IPS DF 4.7 (cell line): ENCODE results near the gene TFCP2L1.

Experiments used
- DNase-seq: peaks from one replicate; pipeline ENCODE4 v3.0.0-alpha.2; 2013; ENCODE audit warnings: low spot score; ENCODE audit errors: extremely low read depth

TFCP2L1 gene

DNA sequence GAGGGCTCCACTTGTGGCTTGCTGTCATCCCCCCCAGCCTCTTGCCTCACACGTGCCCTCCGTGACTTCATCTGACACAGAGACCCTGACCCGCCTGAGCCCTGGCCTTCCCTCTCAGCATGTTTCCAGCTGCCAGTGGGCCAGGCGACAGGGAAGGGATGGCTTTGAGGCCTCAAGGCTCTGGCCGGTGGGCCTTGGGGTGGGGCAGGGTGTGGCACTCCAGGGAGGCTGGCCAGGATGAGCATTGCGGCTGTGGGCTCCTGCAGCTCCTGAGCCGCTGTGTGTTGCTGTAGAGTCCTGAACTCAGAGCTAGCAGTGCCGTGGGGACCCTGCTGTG is 85.0 kb downstream of the TFCP2L1 start:
- no peak for DNase-seq

DNA sequence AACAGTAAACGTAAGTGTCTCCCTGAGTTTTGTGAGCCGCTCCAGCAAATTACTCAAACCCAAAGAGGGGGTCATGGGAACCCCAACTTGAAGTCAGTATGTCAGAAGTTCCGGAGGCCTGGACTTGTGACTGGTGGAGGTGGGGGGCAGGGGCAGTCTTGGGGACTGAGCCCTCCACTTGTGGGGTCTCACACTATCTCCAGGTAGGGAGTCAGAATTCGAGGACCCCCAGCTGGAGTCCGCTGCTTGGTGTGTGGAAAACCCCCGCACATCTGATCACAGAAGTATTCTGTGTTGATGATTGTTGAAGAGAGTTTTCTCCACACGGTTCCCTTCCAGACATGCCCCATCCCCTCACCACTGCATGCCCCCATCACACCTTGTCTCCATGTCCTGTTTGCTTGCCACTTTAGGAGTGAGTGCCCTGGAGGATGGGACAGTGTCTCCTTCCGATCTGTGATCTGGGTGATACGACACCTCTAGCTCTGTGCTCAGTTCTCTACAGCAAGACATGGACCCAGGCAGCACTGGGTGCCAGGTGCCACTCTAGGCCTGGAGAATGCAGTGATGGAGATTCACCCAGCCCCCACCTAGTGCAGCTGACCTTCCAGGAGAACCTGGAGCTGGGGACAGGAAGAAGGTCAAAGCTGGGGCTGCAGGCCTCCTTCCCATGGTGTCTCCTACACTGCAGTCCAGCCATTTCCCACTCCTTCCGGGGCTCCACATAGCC is 85.6 kb downstream of the TFCP2L1 start:
- DNase-seq = no peak

DNA sequence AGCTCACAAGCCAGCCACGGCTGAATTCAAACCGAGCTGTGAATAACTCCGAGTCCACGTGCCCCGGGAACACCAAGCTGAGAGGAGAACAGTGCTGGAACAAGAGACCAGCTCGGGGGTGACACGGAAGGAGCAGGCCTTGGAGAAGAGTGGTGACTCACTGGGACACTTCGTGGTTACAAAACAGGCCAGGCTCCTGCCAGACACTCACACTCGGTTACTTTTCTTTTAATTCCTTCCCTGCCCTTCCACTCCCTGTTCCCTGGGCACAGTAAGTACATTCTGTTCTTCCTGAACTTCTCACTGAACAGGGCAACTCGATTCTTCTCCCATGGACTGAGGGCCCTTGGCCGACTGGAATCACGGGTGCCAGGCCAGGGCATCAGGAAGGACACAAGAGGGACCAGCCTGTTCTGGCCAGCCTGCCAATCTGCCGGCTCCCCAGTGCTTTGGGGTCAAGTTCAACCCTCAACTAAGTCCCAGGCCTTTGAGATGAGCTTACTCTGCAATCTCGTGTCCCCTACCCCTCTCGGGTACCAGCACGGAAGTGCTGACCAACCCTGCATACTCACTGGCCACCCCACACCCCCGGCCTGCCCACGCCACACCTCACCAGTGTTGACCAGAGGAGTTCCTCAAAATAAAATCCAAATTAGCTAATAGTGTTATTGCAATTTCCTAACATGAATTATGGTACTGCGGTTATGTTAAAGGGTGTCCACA is 87.5 kb downstream of the TFCP2L1 start:
- no peak for DNase-seq

DNA sequence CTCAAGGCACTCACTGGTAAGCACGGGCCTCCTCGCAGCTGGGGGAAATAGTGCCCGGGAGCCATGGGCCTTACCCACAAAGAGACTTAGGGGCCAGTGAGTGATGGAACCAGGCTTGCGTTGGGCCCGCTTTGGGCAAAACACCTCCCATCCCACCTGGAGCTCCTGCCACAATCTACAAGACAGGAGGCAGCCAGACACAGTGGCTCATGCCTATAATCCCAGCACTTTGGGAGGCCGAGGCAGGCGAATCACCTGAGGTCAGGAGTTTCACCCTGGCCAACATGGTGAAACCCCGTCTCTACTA is 88.2 kb downstream of the TFCP2L1 start:
- no peak for DNase-seq

DNA sequence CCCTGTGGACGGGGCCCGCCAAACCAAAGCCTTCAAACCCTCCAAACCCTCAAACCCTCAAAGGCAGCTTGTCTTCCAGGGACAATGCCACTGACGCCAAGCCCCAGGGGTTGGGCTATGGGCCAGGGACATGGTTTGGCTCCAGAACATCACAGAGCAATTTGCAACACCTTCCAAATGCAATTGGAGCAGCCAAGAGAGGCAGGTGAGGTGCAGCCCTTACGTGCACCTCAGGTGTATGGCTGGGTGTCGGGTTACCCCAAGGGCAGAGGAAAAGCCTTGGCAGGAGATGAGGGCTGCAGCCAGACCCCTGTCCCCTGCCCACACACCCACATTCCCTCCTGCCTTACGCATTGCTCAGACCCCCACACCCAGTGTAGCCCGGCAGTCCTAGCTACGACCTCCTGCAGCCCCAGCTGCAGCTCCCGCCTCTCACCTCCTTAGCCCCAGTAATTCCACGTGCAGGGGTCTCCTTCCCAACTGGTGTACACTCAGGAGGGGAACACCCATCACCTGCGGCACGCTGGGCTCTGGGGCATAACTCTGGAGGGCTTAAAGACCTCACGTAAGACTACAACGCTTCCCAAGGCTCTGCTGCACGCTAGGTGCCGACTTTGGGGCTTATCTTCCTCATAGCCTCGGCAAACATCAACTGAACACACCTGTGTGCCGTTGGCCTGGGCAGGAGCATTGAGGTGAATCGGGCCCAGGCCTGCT is 88.7 kb downstream of the TFCP2L1 start:
- no peak for DNase-seq

DNA sequence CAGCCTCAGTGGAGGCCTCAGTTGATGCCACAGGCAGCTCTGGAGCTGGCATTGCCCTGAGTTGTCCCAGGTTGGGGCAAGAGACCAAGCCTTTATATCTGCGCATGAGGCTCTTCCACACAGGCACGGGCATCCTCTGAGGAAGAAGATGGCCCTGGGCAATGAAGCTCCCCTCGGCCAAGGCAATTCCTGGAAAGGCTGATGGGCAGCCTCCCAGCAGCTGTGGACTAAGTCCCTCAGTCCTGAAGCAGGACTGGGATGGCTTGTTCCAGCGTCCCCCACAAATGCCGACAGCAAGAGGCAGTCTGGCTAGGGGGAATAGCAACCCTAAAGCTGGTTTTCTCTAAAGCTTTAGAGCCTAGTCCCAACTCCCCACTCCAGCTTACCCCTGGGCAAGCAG is 90.0 kb downstream of the TFCP2L1 start:
- DNase-seq = no peak

DNA sequence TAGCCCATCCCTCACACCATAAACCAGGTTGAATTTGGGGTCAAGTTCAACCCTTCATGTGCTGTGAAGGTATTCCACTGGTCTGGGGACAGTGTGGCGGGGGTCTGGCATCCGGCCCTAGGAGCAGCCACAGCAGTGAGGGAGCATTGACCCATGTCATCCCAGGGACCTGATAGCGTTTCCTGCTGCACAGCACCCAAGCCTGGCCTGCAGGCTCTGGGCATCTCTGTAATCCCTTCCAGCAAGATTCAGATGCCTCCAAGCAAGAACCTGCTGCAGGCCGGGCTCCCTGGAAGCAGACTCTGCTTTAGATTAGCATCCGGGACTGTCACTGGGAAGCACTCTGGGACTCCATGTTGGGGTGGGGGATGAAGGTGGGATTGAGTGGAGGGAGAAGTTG is 90.4 kb downstream of the TFCP2L1 start:
- no peak for DNase-seq

DNA sequence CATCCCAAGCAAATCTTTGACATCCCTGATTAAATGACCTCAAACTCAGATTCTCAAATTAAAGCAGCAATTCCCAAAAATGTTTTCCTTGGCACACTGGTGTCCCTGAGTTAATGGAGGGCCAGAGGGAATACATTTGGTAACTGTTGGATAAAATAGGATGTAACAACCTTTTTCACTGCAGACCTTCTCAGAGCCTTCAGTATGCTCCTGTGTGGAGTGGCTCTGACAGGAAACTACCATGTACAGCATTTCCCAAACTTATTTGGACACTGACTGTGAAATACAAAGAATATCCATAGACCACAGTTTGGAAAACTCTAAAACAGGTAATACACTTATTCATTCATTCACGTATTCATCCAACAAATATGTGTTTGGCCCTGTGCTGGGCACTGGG is 91.8 kb downstream of the TFCP2L1 start:
- no peak for DNase-seq

DNA sequence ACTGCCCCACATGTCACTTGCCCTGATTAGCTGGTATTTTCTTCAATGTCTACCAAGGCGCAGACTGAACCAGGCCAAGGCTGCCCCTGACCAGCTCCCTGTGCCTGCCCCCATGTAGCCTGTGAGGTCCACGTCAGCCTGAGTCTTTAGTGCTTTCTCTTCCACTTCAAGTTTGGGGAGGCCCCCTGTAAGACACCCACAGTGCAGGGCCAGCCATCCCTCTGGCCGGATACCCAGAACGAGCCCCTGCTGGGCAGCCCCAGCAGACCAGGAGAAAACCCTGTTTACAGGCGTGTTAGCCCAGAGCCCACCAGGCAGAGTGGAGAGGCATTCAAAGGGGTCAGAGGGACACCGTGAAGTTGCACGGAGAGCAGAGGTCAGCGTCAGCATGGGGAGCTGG is 92.4 kb downstream of the TFCP2L1 start:
- no peak for DNase-seq

DNA sequence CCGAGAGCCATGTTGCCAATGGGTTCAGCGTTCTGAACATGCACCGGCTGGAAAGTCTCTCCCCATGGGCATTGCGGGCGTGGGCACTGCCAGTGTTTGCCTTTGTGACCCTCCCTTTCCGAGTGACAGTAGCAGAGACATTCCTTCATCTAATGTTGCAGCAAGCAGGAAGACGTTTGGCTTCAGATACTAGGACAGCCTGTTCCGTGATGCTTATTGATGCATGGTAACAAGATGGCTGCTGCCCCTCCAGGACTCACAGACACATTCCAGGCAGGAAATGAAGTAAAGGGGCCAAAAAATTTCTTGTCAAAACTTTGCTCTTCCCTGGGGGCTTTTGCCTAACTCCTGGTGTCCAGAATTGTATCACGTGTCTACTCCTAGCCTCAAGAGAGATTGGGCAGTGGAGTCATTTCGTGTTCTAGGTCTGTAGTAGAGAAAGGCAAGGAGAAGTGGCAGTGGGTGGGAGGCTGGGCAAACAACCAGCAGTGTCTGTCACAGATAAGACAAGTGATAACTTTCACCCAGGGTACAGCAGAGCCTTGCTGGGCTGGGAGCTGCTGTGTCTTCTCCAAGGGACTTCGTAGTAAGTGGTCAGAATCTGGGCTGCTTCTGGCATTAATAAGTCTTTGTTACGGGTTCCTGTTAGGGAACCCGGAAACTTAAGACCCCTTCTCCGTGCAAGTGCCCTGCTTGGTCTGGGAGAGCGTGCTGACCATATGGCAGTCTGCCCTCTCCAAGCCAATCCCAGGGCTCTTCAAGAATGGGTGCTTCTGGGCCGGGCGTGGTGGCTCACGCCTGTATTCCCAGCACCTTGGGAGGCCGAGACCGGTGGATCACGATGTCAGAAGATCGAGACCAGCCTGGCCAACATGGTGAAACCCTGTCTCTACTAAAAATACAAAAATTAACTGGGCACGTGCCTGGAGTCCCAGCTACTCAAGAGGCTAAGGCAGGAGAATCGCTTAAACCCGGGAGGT is 93.5 kb downstream of the TFCP2L1 start:
- DNase-seq = no peak

DNA sequence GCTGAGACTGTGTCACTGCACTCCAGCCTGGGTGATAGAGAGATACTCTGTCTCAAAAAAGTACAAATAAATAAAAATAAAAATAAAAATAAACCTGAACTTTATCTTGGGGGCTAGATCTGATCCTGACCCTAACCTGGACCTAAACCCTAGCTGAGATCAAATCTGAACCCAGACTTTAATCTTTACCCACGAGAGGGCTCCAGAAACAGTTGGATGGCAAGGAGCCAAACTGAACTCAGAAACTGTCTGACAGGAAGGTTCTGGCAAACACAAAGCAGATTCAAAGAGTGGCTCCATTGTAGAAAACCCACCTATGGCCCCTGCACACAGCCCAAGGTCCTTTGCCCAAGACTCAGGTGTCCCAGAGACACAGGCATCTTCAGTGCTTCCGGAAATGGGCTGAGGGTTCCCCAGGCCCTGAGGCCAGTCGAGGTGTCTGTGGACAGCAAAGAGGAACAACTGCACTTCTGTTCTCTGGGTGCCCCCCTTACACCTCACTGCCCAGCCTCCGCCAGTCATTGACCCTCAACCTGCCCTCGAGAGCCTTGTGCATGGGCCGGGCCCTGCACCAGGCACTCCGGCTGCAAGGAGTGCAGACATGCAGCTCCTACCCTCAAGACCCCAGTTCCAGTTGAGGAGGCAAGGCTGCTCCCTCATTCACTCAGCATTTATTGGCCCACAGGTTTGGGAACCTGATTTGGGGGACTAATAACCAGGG is 95.2 kb downstream of the TFCP2L1 start:
- no peak for DNase-seq

DNA sequence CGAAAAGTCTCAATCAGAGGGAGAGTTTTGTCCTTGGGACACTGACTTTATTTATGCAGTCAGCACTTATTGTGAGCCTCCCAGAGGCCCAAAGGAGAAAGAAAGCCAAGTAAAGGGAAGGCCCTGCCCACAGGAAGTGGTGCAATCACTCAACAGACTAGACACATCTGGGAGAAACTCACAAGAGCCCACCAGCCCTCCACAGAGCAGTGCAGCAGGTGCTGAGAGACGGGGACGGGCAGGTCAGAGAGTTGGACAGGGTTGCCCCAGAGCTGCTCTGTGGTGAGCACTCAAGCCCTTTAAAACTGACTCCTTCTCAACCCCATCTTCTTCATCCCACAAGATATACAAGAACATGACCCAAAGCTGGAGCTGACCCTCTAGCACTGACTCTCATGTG is 96.0 kb downstream of the TFCP2L1 start:
- no peak for DNase-seq

DNA sequence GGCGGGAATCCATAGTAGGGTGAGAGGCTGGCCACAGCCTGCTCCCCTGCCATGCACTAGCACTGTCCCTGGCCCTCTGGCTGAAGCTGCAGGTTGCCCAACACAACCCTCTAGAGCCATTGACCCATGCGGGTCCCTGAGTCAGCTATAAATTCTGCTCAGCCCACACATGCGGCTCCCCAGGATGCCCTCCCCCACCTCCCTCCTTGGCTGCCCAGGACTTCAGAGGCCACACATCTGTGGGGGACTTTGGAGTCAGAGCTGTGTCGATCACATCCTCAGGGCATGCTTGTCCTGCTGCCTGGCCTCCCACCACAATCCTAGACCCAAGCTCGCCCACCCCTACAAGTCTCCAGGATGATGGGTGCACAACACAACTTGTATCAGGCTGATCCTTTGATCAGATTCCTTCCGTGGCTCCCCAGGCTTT is 97.0 kb downstream of the TFCP2L1 start:
- no peak for DNase-seq

DNA sequence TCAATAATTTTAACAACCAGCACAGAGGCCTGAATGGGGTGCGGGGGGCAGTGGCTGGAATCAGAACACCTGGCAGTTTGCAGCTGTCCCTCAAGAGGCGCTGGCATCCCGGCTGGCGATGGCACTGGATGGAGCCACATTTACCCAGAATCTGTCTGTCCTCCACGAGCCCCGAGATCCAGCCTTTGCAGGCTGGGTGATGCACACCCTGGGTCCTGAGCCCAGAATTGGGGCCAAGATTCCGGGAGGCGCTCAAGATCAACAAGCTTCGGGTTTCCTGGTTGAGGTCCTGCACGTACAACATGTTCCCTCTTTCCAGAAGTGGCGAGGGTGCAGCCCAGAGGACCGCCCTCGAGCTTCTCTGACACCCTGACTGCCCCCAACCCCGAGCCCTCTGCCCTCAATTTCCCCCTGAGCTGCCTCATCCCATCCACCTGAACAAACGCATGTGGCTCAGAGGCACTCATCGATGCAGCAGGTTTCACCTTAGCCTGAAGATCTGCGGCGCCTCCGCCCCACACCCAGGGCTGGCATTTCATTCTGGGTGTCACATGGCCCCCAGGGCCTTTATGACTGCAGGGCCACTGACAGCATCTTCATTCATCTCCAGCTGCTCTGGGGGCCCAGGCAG is 97.5 kb downstream of the TFCP2L1 start:
- no peak for DNase-seq

DNA sequence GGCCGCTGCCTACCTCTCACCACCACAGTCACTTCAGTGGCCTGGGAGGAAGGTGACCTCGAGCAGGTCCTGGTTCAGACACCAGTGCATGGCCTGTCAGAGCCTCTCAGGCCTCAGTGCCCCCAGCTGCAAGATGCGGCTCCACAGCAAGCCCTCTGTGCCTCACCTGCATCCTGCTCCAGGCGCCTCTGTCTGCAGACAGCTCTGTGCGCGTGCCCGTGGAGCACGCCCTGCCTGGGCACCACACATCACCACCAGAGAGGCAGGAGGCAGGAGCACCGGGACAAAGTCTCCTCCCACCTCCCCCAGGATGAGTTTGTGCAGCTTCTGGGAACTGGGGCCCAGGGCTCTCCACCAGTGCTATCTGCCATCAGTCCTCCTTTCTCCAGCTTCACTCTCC is 98.7 kb downstream of the TFCP2L1 start:
- DNase-seq = no peak

DNA sequence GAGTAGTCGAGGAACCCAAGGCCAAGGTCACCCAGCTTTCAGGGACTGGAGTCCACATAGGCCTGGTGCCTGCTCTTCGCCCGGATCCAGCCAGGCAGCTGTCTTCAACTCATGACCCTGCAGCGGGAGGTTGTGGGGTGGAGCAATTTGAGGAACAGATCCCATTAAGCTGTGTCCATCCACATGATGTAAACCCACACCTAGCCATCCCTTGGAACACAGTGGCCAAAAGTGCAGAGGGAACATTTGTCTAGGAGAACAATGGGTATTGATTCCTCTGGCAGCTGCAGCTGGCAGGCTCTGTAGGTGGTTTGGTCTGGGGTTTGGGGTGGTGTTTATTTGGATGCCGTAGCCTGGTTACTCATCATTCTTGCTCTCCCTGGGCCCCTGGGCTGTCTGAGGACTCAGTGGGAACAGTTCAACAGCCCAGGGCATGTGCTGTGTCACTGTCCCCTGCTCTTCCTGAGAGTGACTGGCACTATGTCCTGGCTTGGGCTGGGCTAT is 99.4 kb downstream of the TFCP2L1 start:
- DNase-seq = no peak

DNA sequence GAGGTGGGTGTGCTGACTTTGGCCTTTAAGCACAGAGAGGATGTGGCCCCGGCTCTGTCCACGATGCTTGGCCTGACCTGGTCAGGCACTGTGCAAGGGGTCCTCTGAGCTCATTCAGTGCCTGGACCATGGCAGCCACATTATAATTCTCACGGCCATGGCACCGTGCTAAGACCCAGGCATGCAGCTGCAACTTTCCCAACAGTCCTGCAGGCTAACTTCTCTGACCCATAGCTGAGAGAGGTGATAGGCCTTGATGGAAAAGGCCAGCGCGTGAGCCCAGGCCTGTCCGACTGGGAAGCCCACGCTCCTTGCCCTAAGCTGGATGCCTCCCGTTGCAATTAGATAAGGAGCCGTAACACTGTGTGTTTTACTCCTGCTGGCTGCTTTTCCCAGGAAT is 99.9 kb downstream of the TFCP2L1 start:
- DNase-seq = no peak

DNA sequence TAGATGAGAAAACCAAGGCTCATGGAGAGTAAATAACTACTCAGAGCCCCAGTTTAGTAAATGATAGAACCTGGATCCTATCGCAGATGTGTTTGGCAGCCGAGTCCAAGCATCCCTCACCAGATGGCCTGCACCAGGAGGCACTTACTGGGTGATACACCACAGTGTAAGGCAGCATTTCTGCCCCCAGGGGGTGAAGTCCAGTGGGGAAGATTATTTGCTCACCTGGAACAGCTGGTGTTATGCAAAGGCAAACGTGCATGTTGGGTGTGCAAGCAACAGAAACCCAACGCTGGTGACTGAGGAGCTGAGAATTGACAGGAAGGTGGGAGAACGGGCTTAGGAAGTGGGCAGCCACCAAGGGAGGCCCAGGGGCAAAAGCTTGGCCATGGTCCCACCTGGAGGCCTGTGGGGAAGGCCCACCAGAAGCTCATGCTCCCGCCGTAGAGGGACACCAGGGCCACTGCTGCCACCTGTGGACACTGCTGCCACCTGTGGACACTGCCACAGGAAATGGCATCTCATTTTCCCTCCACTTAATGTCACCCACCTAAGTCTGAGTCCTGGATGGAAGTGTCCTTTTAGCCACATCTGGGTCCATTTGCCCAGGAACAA is 100.6 kb downstream of the TFCP2L1 start:
- DNase-seq = no peak

DNA sequence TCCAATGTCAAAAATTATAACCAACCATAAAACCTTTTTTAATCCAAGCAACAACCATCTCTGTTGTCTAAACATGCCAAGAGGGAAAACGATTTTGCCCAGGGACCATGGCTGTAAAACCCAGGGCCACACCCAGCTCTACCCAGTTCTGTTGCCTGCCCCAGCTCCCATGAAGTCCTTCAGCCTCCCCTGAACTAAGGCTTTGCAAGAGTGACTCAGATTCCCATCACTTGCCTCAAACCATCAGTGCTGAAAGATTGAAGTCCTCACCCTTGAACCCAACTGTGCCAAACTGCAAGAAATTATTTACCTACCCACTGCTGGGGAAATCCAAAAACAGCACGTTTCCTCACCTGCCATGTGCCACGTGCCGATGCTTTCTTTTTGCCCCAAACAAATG is 102.5 kb downstream of the TFCP2L1 start:
- no peak for DNase-seq

DNA sequence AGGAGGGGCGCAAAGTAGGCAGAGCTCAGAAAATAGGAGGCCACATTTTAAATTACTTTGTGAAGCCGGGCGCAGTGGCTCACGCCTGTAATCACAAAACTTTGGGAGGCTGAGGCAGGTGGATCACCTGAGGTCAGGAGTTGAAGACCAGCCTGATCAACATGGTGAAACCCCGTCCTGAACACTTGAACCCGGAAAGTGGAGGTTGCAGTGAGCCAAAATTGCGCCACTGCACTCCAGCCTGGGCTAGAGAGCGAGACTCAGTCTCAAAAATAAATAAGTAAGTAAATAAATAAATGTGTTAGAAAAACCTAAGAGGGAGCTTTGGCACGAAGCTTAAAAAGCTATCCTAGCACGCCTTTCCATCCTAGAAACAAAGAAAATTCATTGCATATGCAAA is 105.5 kb downstream of the TFCP2L1 start:
- no peak for DNase-seq
